ENCODE data around the gene FREM2.

- TF ChIP-seq, protein P1, sequence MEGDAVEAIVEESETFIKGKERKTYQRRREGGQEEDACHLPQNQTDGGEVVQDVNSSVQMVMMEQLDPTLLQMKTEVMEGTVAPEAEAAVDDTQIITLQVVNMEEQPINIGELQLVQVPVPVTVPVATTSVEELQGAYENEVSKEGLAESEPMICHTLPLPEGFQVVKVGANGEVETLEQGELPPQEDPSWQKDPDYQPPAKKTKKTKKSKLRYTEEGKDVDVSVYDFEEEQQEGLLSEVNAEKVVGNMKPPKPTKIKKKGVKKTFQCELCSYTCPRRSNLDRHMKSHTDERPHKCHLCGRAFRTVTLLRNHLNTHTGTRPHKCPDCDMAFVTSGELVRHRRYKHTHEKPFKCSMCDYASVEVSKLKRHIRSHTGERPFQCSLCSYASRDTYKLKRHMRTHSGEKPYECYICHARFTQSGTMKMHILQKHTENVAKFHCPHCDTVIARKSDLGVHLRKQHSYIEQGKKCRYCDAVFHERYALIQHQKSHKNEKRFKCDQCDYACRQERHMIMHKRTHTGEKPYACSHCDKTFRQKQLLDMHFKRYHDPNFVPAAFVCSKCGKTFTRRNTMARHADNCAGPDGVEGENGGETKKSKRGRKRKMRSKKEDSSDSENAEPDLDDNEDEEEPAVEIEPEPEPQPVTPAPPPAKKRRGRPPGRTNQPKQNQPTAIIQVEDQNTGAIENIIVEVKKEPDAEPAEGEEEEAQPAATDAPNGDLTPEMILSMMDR (IDR thresholded peaks at IDR 0.05 in 2 of 3, conservative IDR thresholded peaks at IDR 0.05 in 1 of 3; ENCODE audit: borderline replicate concordance in 1 of 3, insufficient read depth in 1 of 3, low read depth in 2 of 3, low read length in 2 of 3): no peak
- no peak for TF ChIP-seq CEBPB (IDR thresholded peaks at IDR 0.05; ENCODE audit: low read depth)
- no peak for TF ChIP-seq POLR2A (IDR thresholded peaks at IDR 0.05; ENCODE audit: borderline replicate concordance, extremely low read depth, insufficient read depth, insufficient read length)
- no peak for TF ChIP-seq FOSL1 (IDR thresholded peaks at IDR 0.05; ENCODE audit: low read depth)
- TF ChIP-seq ZNF274 (IDR thresholded peaks at IDR 0.05; ENCODE audit: low read depth, low read length): no peak
- no peak for TF ChIP-seq RAD21 (IDR thresholded peaks at IDR 0.05; ENCODE audit: low read depth)
- no peak for TF ChIP-seq EZH2 (IDR thresholded peaks at IDR 0.05)
These were observed 188.5 kb downstream of the FREM2 start for GRCh38 chr13:38875186-38875875.

Measured in HCT116 (cell line).